ENCODE results near the gene UBE2E3. TPM values are rescaled to one million over a fixed set of nuclear protein-coding genes. Genes with fewer than 3 reads are reported as not detected.

UBE2E3 gene
- total RNA-seq, 4 donors from 2014 or later: 23.6 to 65.4 (median 49.0) TPM

DNA sequence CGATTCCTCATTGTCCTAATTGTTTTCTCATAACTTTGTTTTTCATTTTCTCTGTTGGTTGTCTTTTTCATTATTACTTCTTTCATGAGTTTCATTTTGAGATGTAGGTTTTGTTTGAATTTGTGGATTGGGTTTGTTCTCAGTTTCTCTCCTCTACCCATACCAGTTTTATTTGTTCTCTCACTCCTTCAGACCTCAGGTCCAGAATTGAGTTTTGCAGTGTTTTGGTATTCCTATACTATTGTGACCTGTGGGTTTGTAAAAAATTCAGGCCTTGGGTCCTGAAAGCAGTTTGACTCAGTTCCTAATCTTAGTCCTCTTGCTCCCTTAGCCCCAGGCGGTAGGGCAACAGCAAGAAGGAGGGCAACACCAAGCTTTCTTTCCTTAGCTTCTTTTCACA is 28.3 kb upstream of the UBE2E3 start:
- 72 to 82% methylated on average over 2 of the region's 2 CpGs for whole genome bisulfite sequencing, 2 donors
- TF ChIP-seq POLR2A (IDR thresholded peaks at IDR 0.05): no peak
- no peak overlapping the region for H3K27ac ChIP-seq
- H3K9me3 ChIP-seq: no peaks in the 10 kb centered on the region
- peaks cover 0 to 4% (median 0%) of the 10 kb centered on the region in 4 donors for H3K27me3 ChIP-seq
- no peaks in the 10 kb centered on the region for H3K4me1 ChIP-seq
- H3K4me3 ChIP-seq: no peak overlapping the region
- intact Hi-C loops (cut with DNase I): no loop called here
- no peak for DNase-seq
- H3K36me3 ChIP-seq: no peaks in the 10 kb centered on the region

DNA sequence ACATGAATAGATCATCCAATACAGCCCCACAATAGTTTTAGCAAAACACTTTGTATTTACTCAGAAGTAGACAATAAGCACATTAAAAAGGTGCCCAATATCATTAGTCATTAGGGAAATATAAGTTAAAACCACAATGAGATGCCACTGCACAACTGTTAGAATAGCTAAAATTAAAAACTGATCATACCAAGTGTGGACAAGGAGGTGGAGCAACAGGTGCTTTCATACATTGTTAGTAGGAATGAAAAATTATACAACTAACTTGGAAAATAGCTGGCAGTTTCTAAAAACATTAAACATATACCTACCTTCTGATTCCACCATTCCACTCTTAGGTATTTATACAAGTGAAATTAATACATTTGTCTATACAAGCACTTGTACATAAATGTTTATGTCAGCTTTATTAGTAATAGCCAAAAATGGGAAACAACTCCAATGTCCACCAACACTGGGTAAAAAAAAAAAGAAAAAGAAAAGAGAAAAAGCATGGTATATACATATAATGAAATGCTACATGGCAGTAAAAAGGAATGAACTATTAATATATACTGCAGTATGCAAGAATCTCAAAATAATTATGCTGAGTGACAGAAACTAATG is 27.6 kb upstream of the UBE2E3 start:
- Histone ChIP-seq H3K27ac (no peak overlapping the region), H3K4me1 (no peaks in the 10 kb centered on the region), H3K9me3 (no peaks in the 10 kb centered on the region), H3K27me3 (peaks cover 0 to 4% (median 0%) of the 10 kb centered on the region in 4 donors), H3K4me3 (no peak overlapping the region), H3K36me3 (no peaks in the 10 kb centered on the region)
- TF ChIP-seq, protein P1, sequence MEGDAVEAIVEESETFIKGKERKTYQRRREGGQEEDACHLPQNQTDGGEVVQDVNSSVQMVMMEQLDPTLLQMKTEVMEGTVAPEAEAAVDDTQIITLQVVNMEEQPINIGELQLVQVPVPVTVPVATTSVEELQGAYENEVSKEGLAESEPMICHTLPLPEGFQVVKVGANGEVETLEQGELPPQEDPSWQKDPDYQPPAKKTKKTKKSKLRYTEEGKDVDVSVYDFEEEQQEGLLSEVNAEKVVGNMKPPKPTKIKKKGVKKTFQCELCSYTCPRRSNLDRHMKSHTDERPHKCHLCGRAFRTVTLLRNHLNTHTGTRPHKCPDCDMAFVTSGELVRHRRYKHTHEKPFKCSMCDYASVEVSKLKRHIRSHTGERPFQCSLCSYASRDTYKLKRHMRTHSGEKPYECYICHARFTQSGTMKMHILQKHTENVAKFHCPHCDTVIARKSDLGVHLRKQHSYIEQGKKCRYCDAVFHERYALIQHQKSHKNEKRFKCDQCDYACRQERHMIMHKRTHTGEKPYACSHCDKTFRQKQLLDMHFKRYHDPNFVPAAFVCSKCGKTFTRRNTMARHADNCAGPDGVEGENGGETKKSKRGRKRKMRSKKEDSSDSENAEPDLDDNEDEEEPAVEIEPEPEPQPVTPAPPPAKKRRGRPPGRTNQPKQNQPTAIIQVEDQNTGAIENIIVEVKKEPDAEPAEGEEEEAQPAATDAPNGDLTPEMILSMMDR (IDR thresholded peaks at IDR 0.05): no peak
- no peak for TF ChIP-seq POLR2A (IDR thresholded peaks at IDR 0.05)
- intact Hi-C loops (cut with DNase I): no loop called here
- no peak for DNase-seq

DNA sequence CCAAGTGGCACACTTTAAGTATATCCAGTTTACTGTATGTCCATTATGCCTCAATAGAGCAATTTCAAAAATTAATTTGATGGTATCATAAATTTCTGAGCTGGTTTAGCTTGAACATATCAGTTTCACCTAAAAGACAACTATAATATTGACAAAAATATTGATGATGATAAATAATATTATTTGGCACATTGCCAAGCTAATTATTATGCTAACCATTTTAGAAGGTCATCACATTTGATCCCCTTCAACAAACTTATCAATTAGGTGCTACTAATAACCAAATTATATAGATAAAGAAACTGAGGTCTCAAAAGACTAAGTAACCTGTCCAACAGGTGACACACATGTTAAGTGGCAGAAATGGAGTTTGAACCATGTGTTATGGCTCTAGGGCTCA is 26.9 kb upstream of the UBE2E3 start:
- Histone ChIP-seq H3K9me3 (no peaks in the 10 kb centered on the region), H3K4me3 (no peak overlapping the region), H3K36me3 (no peaks in the 10 kb centered on the region), H3K4me1 (no peaks in the 10 kb centered on the region), H3K27ac (no peak overlapping the region), H3K27me3 (peaks cover 0 to 4% (median 0%) of the 10 kb centered on the region in 4 donors)
- TF ChIP-seq, protein P1 (IDR thresholded peaks at IDR 0.05): no peak
- TF ChIP-seq POLR2A (IDR thresholded peaks at IDR 0.05): no peak
- no peak for DNase-seq
- intact Hi-C loops (cut with DNase I): no loop called here

DNA sequence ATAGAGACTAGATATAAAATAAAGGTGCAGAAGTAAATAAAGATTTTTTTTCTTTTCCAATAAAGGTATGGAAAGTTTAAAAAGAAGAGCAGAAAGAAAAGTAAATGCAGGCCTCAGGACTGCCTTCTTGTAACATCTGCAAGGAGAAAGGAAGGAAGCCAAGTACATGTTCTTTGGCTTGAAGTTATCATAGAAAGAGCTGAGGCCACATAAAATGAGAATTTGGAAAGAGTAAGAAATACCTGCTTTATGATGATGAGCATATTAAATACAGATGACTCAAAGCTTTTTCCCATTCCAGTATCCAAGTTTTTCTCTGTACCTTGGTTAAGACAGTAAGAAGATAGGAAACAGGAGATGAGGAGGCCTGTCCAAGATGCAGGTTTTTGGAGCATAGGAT is 25.3 kb upstream of the UBE2E3 start:
- Histone ChIP-seq H3K4me1 (no peaks in the 10 kb centered on the region), H3K27ac (no peak overlapping the region), H3K27me3 (peaks cover 0 to 4% (median 0%) of the 10 kb centered on the region in 4 donors), H3K9me3 (no peaks in the 10 kb centered on the region), H3K36me3 (no peaks in the 10 kb centered on the region), H3K4me3 (no peak overlapping the region)
- TF ChIP-seq, protein P1 (IDR thresholded peaks at IDR 0.05): no peak
- TF ChIP-seq POLR2A (IDR thresholded peaks at IDR 0.05): no peak
- DNase-seq: no peak
- intact Hi-C loops (cut with DNase I): no loop called here

DNA sequence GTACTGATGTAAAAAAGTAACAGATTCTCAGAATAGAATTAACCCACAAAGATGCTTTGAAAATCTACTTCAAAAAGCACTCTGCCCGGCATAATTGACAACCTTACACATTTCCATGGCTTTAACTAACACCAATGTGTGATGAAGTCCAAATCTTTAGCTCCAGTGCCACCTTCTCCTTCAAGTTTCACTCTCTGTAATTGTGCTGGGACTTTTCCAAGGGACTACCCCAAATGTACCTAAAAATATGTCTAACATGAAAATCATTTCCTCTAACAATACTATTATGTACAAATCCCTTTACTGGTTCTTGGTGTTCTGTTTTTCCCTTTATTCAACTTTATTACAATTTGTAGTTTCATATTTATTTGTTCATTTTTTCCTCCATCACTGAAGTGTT is 20.6 kb upstream of the UBE2E3 start:
- WGBS, 2 donors: 72 to 96% methylated on average over 1 of the region's 1 CpG
- H3K9me3 ChIP-seq: no peaks in the 10 kb centered on the region

More for the DNA sequence above, 20.6 kb upstream of the UBE2E3 start:
- no peaks in the 10 kb centered on the region for H3K4me1 ChIP-seq
- no peak overlapping the region for H3K27ac ChIP-seq
- no peak for DNase-seq
- H3K4me3 ChIP-seq: no peak overlapping the region
- H3K36me3 ChIP-seq: no peaks in the 10 kb centered on the region
- H3K27me3 ChIP-seq: no peaks in the 10 kb centered on the region
- no peak for TF ChIP-seq POLR2A (IDR thresholded peaks at IDR 0.05)
- TF ChIP-seq, protein P1 (IDR thresholded peaks at IDR 0.05): no peak
- intact Hi-C loops (cut with DNase I): no loop called here

All from esophagus squamous epithelium (tissue), 5 donors.